SK-N-SH treated with all-trans-retinoic acid at 6 μM for 48 hours (cell line): ENCODE measurements around the gene IVNS1ABP.

Experiments
- ATAC-seq: fragments of 200-7000 bp; cut with Tn5 transposase; 3 replicates; pipeline ENCODE4 v1.9.1; 2020; ENCODE audit warnings: mild to moderate bottlenecking, moderate library complexity
- ARNTL ChIP-seq: fragments of 450-650 bp; formaldehyde crosslinking; IDR thresholded peaks from 2 replicates; pipeline ENCODE4 v1.5.0; 2020; ENCODE audit warnings: low read depth, mild to moderate bottlenecking, moderate library complexity, borderline replicate concordance
- BACH2 ChIP-seq: fragments of 250-450 bp; sonication (Bioruptor Pico); IDR thresholded peaks from 2 replicates; pipeline ENCODE4 v1.9.0; 2021; ENCODE audit warnings: mild to moderate bottlenecking, borderline replicate concordance
- CSDC2 ChIP-seq: fragments of 250-450 bp; sonication (Bioruptor Pico); IDR thresholded peaks from 2 replicates; pipeline ENCODE4 v1.5.0; 2020; ENCODE audit warnings: mild to moderate bottlenecking, moderate library complexity
- GLIS3 ChIP-seq: fragments of 250-450 bp; sonication (Bioruptor Pico); IDR thresholded peaks from 2 replicates; pipeline ENCODE4 v1.5.0; 2020; ENCODE audit warnings: mild to moderate bottlenecking, moderate library complexity
- OSR1 ChIP-seq: fragments of 250-450 bp; sonication (Bioruptor Pico); IDR thresholded peaks from 2 replicates; pipeline ENCODE4 v1.8.0; 2022; ENCODE audit warnings: moderate library complexity, mild to moderate bottlenecking, inconsistent platforms
- PPARA ChIP-seq: fragments of 250-450 bp; sonication (Bioruptor Pico); IDR thresholded peaks from 2 replicates; pipeline ENCODE4 v1.5.0; 2020; ENCODE audit warnings: mild to moderate bottlenecking, borderline replicate concordance
- SNAI2 ChIP-seq: fragments of 250-450 bp; sonication (Bioruptor Pico); IDR thresholded peaks from 2 replicates; pipeline ENCODE4 v1.5.0; 2020; ENCODE audit warnings: mild to moderate bottlenecking, moderate library complexity
- TCF4 ChIP-seq: fragments of 250-450 bp; sonication (Bioruptor Pico); IDR thresholded peaks from 2 replicates; pipeline ENCODE4 v1.8.0; 2021; ENCODE audit warnings: mild to moderate bottlenecking, moderate library complexity, borderline replicate concordance
- TOX ChIP-seq: fragments of 250-450 bp; sonication (Bioruptor Pico); IDR thresholded peaks from 2 replicates; pipeline ENCODE4 v1.8.0; 2021; ENCODE audit warnings: mild to moderate bottlenecking, moderate library complexity, borderline replicate concordance
- ZC3H10 ChIP-seq: fragments of 250-450 bp; sonication (Bioruptor Pico); IDR thresholded peaks from 2 replicates; pipeline ENCODE4 v1.5.1; 2021; ENCODE audit warnings: mild to moderate bottlenecking, moderate library complexity
- ZFP3 ChIP-seq: fragments of 250-450 bp; sonication (Bioruptor Pico); IDR thresholded peaks from 2 replicates; pipeline ENCODE4 v1.5.0; 2020; ENCODE audit warnings: mild to moderate bottlenecking, moderate library complexity
- ZNF70 ChIP-seq: fragments of 450-650 bp; formaldehyde crosslinking; IDR thresholded peaks from 2 replicates; pipeline ENCODE4 v1.5.0; 2020; ENCODE audit warnings: mild to moderate bottlenecking, moderate library complexity
- ZNF8 ChIP-seq: fragments of 450-650 bp; formaldehyde crosslinking; IDR thresholded peaks from 2 replicates; pipeline ENCODE4 v1.5.0; 2020; ENCODE audit warnings: mild to moderate bottlenecking, moderate library complexity
- TF ChIP-seq, protein P1 (sequence below): fragments of 250-450 bp; sonication (Bioruptor Pico); IDR thresholded peaks from 2 replicates; pipeline ENCODE4 v1.5.0; 2020; ENCODE audit warnings: mild to moderate bottlenecking, moderate library complexity
- TF ChIP-seq, protein P2 (sequence below): fragments of 250-450 bp; sonication (Bioruptor Pico); IDR thresholded peaks from 2 replicates; pipeline ENCODE4 v1.8.0; 2020; ENCODE audit warnings: mild to moderate bottlenecking, moderate library complexity, borderline replicate concordance
- TF ChIP-seq, protein P3 (sequence below): fragments of 250-450 bp; sonication (Bioruptor Pico); IDR thresholded peaks from 2 replicates; pipeline ENCODE4 v1.8.0; 2021; ENCODE audit warnings: low read depth, mild to moderate bottlenecking, moderate library complexity, borderline replicate concordance
- TF ChIP-seq, protein P4 (sequence below): fragments of 250-450 bp; sonication (Bioruptor Pico); IDR thresholded peaks from 2 replicates; pipeline ENCODE4 v1.5.1; 2021; ENCODE audit warnings: mild to moderate bottlenecking, moderate library complexity

Gene IVNS1ABP

DNA sequence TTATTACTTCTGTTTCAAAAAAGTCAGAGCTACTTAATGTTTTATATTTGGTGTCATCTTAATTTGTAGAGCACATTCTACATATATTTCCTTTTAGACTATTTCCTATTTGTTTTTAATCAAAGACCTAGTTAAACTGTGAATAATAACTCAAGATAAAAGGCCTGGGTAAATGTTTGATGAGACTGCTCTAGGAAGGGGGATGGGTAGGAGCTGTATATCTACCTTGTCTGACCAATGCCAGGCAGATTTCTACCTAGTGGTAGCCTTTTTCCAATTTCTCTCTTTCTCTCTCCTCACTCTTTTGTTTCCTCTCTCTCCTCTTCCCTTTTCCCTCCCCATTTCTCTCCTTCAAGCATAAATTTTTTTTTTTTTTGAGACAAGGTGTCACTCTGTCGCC, 31.9 kb upstream of the IVNS1ABP start (continued):
- TF ChIP-seq ZFP3 = no peak
- TF ChIP-seq, protein P1, sequence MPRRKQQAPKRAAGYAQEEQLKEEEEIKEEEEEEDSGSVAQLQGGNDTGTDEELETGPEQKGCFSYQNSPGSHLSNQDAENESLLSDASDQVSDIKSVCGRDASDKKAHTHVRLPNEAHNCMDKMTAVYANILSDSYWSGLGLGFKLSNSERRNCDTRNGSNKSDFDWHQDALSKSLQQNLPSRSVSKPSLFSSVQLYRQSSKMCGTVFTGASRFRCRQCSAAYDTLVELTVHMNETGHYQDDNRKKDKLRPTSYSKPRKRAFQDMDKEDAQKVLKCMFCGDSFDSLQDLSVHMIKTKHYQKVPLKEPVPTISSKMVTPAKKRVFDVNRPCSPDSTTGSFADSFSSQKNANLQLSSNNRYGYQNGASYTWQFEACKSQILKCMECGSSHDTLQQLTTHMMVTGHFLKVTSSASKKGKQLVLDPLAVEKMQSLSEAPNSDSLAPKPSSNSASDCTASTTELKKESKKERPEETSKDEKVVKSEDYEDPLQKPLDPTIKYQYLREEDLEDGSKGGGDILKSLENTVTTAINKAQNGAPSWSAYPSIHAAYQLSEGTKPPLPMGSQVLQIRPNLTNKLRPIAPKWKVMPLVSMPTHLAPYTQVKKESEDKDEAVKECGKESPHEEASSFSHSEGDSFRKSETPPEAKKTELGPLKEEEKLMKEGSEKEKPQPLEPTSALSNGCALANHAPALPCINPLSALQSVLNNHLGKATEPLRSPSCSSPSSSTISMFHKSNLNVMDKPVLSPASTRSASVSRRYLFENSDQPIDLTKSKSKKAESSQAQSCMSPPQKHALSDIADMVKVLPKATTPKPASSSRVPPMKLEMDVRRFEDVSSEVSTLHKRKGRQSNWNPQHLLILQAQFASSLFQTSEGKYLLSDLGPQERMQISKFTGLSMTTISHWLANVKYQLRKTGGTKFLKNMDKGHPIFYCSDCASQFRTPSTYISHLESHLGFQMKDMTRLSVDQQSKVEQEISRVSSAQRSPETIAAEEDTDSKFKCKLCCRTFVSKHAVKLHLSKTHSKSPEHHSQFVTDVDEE (CRISPR knock-in tag) = no peak
- TF ChIP-seq, protein P2, sequence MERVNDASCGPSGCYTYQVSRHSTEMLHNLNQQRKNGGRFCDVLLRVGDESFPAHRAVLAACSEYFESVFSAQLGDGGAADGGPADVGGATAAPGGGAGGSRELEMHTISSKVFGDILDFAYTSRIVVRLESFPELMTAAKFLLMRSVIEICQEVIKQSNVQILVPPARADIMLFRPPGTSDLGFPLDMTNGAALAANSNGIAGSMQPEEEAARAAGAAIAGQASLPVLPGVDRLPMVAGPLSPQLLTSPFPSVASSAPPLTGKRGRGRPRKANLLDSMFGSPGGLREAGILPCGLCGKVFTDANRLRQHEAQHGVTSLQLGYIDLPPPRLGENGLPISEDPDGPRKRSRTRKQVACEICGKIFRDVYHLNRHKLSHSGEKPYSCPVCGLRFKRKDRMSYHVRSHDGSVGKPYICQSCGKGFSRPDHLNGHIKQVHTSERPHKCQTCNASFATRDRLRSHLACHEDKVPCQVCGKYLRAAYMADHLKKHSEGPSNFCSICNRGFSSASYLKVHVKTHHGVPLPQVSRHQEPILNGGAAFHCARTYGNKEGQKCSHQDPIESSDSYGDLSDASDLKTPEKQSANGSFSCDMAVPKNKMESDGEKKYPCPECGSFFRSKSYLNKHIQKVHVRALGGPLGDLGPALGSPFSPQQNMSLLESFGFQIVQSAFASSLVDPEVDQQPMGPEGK (CRISPR knock-in tag) = no peak
- TF ChIP-seq, all 23 proteins: peak for 0

DNA sequence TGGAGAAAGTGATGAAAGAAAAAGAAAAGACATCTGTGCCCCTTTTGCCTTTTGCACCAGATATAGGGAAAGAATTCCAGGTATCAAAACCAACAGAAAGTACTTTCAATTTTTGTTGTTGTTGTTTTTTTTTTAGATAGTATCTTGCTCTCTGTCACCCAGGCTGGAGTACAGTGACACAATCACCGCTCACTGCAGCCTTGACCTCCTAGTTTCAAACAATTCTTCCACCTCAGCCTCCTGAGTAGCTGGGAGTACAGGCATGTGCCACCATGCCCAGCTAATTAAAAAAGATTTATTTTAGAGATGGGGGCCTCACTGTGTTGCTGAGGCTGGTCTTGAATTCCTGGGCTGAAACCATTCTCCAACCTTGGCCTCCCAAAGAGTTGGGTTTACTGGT, 31.3 kb upstream of the IVNS1ABP start:
- ATAC-seq = no peak
- no peak for TF ChIP-seq ZNF70

DNA sequence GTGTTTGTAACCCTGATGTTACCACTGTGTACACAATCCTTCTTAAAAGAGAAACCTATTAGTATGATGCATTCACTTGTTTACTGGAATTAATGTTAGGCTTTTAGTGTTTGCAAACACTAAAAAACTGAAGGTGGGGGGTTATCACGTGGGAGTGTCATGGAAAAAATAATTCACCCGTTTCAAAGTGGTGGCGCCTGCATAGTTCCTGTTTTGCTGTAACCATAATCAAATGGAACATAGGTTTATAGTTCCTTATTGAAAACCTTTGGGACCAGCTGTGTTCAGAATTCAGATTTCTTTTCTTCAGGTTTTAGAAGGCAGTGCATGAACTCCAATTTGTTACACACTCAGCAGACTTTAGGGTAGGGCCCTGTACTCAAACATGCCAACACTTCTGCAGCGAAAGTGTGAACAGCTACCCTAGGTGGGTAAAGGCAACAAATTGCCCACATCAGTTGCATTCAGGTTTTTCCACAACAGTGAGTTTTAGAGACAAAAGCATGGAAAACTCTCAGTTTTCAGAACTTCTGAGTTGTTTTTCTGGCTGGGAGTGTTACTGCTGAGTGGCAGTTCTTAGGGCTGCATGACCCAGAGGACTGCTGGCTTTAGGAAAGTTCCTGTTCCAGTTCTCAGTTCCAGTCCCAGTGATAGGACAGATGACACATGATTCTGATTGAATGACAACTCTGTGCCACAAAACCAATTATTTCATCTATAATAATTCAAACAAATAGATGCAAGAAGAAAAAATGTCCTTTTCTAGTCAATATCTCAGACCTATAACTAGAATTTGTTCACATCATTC, 29.1 kb upstream of the IVNS1ABP start:
- no peak for ATAC-seq
- TF ChIP-seq CSDC2 (CRISPR knock-in tag) = no peak
- TF ChIP-seq ARNTL = no peak

DNA sequence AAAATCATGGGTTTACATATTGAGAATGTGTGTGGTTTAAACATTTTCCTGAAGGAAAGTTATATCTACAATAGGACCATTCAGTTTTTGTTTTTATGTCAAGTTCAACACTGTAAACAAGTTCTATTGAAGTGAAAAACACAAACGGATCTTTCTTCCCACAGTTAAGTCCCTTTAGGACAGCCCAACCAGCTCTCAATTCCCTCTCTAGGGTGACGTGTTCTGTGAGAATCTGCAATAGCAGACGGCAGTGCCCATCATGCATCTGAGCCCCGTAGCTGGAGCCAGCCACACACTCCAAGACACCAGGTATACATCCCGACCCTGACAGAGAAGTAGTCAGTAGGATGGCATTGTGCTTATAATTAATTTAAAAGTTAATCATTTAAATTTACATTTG, 26.3 kb upstream of the IVNS1ABP start:
- TF ChIP-seq, protein P3, sequence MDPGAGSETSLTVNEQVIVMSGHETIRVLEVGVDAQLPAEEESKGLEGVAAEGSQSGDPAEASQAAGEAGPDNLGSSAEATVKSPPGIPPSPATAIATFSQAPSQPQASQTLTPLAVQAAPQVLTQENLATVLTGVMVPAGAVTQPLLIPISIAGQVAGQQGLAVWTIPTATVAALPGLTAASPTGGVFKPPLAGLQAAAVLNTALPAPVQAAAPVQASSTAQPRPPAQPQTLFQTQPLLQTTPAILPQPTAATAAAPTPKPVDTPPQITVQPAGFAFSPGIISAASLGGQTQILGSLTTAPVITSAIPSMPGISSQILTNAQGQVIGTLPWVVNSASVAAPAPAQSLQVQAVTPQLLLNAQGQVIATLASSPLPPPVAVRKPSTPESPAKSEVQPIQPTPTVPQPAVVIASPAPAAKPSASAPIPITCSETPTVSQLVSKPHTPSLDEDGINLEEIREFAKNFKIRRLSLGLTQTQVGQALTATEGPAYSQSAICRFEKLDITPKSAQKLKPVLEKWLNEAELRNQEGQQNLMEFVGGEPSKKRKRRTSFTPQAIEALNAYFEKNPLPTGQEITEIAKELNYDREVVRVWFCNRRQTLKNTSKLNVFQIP (CRISPR knock-in tag) = no peak
- TF ChIP-seq PPARA = no peak
- TF ChIP-seq SNAI2 (CRISPR knock-in tag) = no peak
- TF ChIP-seq BACH2 = no peak
- TF ChIP-seq, protein P1 (CRISPR knock-in tag) = no peak
- no peak for TF ChIP-seq ARNTL
- TF ChIP-seq GLIS3 (CRISPR knock-in tag) = no peak
- TF ChIP-seq ZNF70 = no peak
- TF ChIP-seq ZNF8 (CRISPR knock-in tag) = no peak
- no peak for TF ChIP-seq TOX
- TF ChIP-seq OSR1 (CRISPR knock-in tag) = no peak

DNA sequence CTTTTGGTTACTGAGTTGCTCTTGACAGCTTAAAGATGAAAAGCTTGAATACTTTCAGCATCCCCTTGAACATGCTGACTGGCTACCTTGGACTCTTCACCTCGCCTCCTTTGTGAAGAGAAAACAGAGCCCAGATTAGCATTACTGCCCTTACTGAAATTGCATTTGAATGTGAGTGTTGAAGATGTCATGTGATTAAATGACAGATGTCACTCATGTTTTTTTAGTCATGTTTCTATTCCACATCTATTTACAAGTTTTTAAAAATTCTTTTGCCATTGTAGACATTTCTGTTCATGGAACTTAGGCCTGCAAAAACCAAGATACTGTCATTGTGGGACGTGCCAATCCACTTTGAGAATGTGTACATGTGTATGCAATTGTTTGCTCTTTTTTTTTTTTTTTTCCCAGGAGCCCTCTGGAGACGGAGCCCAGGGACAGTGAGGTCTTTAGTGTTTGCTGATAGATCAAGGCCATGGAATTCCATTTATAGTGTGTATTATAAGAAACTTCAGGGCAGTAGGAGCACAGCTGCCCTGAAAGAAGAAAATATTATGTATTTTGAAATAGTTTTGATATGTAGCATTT, 25.7 kb upstream of the IVNS1ABP start:
- TF ChIP-seq, protein P2 (CRISPR knock-in tag) = no peak
- no peak for TF ChIP-seq PPARA
- TF ChIP-seq, protein P4, sequence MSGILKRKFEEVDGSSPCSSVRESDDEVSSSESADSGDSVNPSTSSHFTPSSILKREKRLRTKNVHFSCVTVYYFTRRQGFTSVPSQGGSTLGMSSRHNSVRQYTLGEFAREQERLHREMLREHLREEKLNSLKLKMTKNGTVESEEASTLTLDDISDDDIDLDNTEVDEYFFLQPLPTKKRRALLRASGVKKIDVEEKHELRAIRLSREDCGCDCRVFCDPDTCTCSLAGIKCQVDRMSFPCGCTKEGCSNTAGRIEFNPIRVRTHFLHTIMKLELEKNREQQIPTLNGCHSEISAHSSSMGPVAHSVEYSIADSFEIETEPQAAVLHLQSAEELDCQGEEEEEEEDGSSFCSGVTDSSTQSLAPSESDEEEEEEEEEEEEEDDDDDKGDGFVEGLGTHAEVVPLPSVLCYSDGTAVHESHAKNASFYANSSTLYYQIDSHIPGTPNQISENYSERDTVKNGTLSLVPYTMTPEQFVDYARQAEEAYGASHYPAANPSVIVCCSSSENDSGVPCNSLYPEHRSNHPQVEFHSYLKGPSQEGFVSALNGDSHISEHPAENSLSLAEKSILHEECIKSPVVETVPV (CRISPR knock-in tag) = no peak
- no peak for TF ChIP-seq CSDC2 (CRISPR knock-in tag)
- TF ChIP-seq, protein P1 (CRISPR knock-in tag) = no peak
- no peak for TF ChIP-seq ZNF8 (CRISPR knock-in tag)
- TF ChIP-seq TCF4 = no peak
- no peak for TF ChIP-seq GLIS3 (CRISPR knock-in tag)
- no peak for TF ChIP-seq ZC3H10 (CRISPR knock-in tag)
- TF ChIP-seq, all 23 proteins: peak for 0
- no peak for ATAC-seq

More for the DNA sequence above, 26.3 kb upstream of the IVNS1ABP start:
- ATAC-seq = no peak
